PC-9 (cell line): ENCODE measurements around the gene ETS1. TPM values are rescaled to one million over a fixed set of nuclear protein-coding genes. Genes with fewer than 3 reads are reported as not detected.

Experiments used
- BruUV-seq: library from RNA; stranded (reverse); fragments of 400-500 nt; replicated peaks from 2 replicates; lab custom pipeline; 2021; lab: Mats Ljungman, UMichigan
- CTCF ChIA-PET: fragments of 300-600 bp; sonication (Branson Sonifier 250); formaldehyde crosslinking; loops from one replicate; lab custom pipeline; 2022; ENCODE audit warnings: antibody characterized with exemption; lab: Charles Lee
- POLR2A ChIA-PET: fragments of 300-600 bp; sonication (Branson Sonifier 250); formaldehyde crosslinking; loops from one replicate; lab custom pipeline; 2022; ENCODE audit warnings: antibody characterized with exemption; ENCODE audit not compliant: unreplicated experiment; lab: Charles Lee
- DNase-seq, 2 experiments: peaks; one replicate each; pipeline versions ENCODE4 v3.0.0 to v3.0.0-alpha.2; 2015 to 2022; ENCODE audit warnings: mixed read lengths in 1 of 2
- H2AFZ ChIP-seq: fragments of 200-600 bp; sonication (generic); 2 replicates; pipeline ENCODE4 v1.8.1; 2017; ENCODE audit warnings: antibody characterized with exemption
- H3F3A ChIP-seq: fragments of 200-600 bp; sonication (generic); 2 replicates; pipeline ENCODE4 v1.8.1; 2017; ENCODE audit warnings: antibody characterized with exemption, mild to moderate bottlenecking, low read depth; ENCODE audit not compliant: insufficient read depth
- H3K27ac ChIP-seq: fragments of 200-600 bp; sonication (generic); 2 replicates; pipeline ENCODE4 v1.6.1; 2016; ENCODE audit warnings: mixed run types
- H3K27me3 ChIP-seq: fragments of 200-600 bp; sonication (generic); 2 replicates; pipeline ENCODE4 v1.6.1; 2016; ENCODE audit warnings: low read depth, mixed run types; ENCODE audit not compliant: insufficient read depth
- H3K36me3 ChIP-seq: fragments of 200-600 bp; sonication (generic); 2 replicates; pipeline ENCODE4 v1.6.1; 2016; ENCODE audit warnings: low read depth, mixed run types
- H3K4me1 ChIP-seq: fragments of 200-600 bp; sonication (generic); replicated peaks from 2 replicates; pipeline ENCODE4 v1.6.1; 2016; ENCODE audit warnings: mixed run types; ENCODE audit not compliant: insufficient read depth
- H3K4me2 ChIP-seq: fragments of 200-600 bp; sonication (generic); 2 replicates; pipeline ENCODE4 v1.6.1; 2017; ENCODE audit warnings: mixed run types
- H3K4me3 ChIP-seq: fragments of 200-600 bp; sonication (generic); 2 replicates; pipeline ENCODE4 v1.6.1; 2016; ENCODE audit warnings: mixed run types
- H3K79me2 ChIP-seq: fragments of 200-600 bp; sonication (generic); 2 replicates; pipeline ENCODE4 v1.6.1; 2017; ENCODE audit warnings: low read depth, mixed run types
- H3K9me2 ChIP-seq: fragments of 200-600 bp; sonication (generic); 2 replicates; pipeline ENCODE4 v1.8.1; 2017; ENCODE audit warnings: mild to moderate bottlenecking; ENCODE audit not compliant: insufficient read depth
- H3K9me3 ChIP-seq: fragments of 200-600 bp; sonication (generic); 2 replicates; pipeline ENCODE4 v1.8.1; 2016; ENCODE audit warnings: low read depth; ENCODE audit not compliant: insufficient read depth
- H4K20me1 ChIP-seq: fragments of 200-600 bp; sonication (generic); 2 replicates; pipeline ENCODE4 v1.8.1; 2017; ENCODE audit not compliant: insufficient read depth
- EZH2 ChIP-seq: fragments of 200-600 bp; sonication (generic); IDR thresholded peaks from 2 replicates; pipeline ENCODE4 v1.8.0; 2017; ENCODE audit warnings: antibody characterized with exemption, low read depth
- intact Hi-C: fragments of 100-400 bp; cut with micrococcal nuclease; formaldehyde crosslinking; loops from one replicate; pipeline ENCODE4 v1.10.0; 2022; ENCODE audit not compliant: unreplicated experiment
- total RNA-seq: library from RNA; stranded (reverse); gene quantifications from 2 replicates; pipeline ENCODE4 v1.2.3, GENCODE V29; 2021
- TF ChIP-seq, protein P1 (sequence below): fragments of 200-600 bp; sonication (generic); conservative IDR thresholded peaks from 2 replicates; pipeline ENCODE4 v1.6.1; 2017; ENCODE audit warnings: mixed run types, antibody characterized with exemption, mild to moderate bottlenecking, moderate library complexity

The ETS1 gene
- total RNA-seq, 1 experiment from 2014 or later = 23.3 TPM

DNA sequence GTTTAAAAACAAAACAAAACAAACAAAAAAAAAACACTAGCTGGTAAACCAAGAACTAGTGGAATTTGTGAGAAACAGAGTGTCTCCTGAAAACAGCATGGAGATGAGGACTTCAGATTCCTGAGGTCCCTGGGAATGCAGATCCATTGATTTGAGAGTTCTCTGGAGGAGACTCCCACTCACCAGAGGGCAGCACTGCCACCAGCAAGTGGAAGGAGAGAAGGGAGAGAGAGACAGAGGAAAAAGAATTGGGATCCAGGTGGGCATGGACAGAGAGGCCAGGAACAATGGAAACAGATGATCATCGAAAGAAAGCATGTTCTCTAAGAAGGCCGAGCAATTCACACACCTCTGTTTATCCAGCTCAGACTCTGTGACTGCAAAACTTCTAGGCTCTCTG lies 31.8 kb downstream of the ETS1 start:
- no peak for TF ChIP-seq EZH2
- TF ChIP-seq, protein P1, sequence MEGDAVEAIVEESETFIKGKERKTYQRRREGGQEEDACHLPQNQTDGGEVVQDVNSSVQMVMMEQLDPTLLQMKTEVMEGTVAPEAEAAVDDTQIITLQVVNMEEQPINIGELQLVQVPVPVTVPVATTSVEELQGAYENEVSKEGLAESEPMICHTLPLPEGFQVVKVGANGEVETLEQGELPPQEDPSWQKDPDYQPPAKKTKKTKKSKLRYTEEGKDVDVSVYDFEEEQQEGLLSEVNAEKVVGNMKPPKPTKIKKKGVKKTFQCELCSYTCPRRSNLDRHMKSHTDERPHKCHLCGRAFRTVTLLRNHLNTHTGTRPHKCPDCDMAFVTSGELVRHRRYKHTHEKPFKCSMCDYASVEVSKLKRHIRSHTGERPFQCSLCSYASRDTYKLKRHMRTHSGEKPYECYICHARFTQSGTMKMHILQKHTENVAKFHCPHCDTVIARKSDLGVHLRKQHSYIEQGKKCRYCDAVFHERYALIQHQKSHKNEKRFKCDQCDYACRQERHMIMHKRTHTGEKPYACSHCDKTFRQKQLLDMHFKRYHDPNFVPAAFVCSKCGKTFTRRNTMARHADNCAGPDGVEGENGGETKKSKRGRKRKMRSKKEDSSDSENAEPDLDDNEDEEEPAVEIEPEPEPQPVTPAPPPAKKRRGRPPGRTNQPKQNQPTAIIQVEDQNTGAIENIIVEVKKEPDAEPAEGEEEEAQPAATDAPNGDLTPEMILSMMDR = no peak; the same call in 1 of the 2 replicates
- POLR2A ChIA-PET = no interaction called here
- no peak for DNase-seq
- no peaks in the 10 kb centered on the region for H3K36me3 ChIP-seq
- no peak overlapping the region for H3K4me3 ChIP-seq
- intact Hi-C loops = no loop called here
- no peaks in the 10 kb centered on the region for H3K9me2 ChIP-seq
- no peaks in the 10 kb centered on the region for H3K27me3 ChIP-seq
- 0 out of 2 replicates have a peak, but pooled peaks cover 4% of the 10 kb centered on the region for H3K9me3 ChIP-seq
- H3K4me2 ChIP-seq = no peak overlapping the region
- H4K20me1 ChIP-seq = no peaks in the 10 kb centered on the region
- no peaks in the 10 kb centered on the region for H3K4me1 ChIP-seq
- no TSS peak for BruUV-seq
- H3F3A ChIP-seq = no peaks in the 10 kb centered on the region
- no peaks in the 10 kb centered on the region for H3K79me2 ChIP-seq
- CTCF ChIA-PET = no interaction called here
- no peak overlapping the region for H3K27ac ChIP-seq
- H2AFZ ChIP-seq = no peak overlapping the region

DNA sequence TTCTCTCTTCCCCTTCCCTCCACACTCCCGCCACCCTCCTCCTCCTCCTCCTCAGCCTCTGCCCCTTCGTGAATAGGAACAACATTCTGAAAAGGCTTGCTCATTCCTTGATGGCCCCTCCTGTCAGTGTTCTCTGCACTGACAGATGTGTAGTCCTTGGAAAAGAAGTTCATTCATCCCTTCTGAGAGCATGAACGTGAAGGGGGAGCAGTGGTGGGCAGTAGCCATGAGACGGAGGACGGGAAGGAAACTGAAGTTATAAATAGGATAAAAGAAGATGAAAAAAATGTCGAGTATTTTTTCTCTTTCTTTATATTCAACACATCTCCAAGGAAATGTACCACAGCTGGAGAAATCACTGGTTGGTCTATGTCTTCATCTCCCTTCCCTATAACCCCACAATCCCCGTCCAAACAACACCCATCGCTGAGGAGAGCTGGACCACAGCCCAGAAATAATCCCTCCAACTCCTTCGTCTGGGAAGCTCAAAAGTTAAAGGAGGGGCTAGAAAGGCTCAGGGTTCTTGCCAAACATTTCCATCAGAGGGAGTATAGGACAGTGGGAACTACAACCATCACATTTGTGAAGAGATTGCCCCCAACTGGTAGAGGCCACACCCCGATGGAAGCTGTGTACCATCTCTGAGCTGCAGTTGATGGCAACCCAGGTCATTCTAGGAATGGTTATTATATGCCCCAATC lies 33.5 kb downstream of the ETS1 start:
- Histone ChIP-seq H3K36me3 (no peaks in the 10 kb centered on the region), H3K4me1 (no peaks in the 10 kb centered on the region), H3K79me2 (no peaks in the 10 kb centered on the region), H3K4me2 (no peak overlapping the region), H3K4me3 (no peak overlapping the region), H4K20me1 (no peaks in the 10 kb centered on the region), H3K9me3 (0 out of 2 replicates have a peak, but pooled peaks cover 4% of the 10 kb centered on the region), H3F3A (no peaks in the 10 kb centered on the region), H3K27ac (no peak overlapping the region), H3K27me3 (no peaks in the 10 kb centered on the region), H2AFZ (no peak overlapping the region), H3K9me2 (no peaks in the 10 kb centered on the region)
- no TSS peak for BruUV-seq
- TF ChIP-seq EZH2 = no peak
- TF ChIP-seq, protein P1 = no peak
- ChIA-PET POLR2A (no interaction called here), CTCF (interaction anchor here (0.6 kb wide), 1 partner anchor 195 kb away, joined by 4 read pairs; no protein-coding TSS in a partner anchor)
- intact Hi-C loops = no loop called here
- no peak for DNase-seq

DNA sequence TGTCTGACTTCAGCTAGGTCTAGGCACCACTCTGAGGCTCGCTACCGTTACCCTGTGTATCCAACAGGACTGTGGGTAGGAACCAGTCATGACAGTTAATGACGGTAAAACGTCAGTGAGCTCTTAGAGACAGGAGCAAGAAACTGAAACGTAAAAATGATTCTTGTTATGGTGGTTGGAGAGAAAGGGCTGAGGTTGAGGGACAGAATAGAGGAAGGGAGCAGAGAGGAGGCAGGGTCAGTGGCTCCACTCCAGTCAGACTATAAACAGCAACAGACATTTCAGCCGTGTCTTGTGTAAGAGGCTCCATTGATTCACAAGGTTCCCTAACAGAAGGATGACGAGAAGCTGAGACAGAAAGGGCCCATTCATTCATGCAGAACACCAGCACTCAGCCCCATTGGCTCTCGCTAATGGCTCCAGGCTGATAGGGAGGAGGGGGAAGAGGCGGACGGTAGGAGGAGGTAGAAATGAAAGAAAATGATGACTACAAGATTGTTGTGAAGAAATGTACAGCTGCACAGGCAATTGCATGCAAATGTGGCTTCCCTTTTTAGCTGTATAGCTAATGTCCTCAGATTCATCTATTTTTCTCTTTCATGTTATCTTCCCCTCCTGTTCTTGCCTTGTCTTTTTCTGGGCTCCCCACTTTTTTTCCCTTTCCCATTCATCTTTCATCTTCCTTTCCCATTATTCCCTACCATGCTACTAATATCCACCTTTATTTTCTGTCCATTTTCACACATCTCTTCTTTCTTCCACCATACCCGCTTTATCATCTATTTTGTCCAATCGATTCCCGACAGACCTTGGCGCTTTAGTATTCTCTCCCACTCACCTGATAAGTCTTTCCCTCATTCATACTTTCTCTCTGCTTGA lies 34.3 kb downstream of the ETS1 start:
- Histone ChIP-seq H3K27me3 (no peaks in the 10 kb centered on the region), H3K9me3 (0 out of 2 replicates have a peak, but pooled peaks cover 4% of the 10 kb centered on the region), H4K20me1 (no peaks in the 10 kb centered on the region), H3K9me2 (no peaks in the 10 kb centered on the region), H3K4me1 (no peaks in the 10 kb centered on the region), H3F3A (no peaks in the 10 kb centered on the region), H3K4me3 (no peak overlapping the region), H3K79me2 (no peaks in the 10 kb centered on the region), H3K36me3 (no peaks in the 10 kb centered on the region), H3K4me2 (no peak overlapping the region), H3K27ac (no peak overlapping the region), H2AFZ (no peak overlapping the region)
- BruUV-seq = no TSS peak
- TF ChIP-seq, protein P1 = no peak
- no peak for TF ChIP-seq EZH2
- intact Hi-C loops = no loop called here
- DNase-seq = no peak
- ChIA-PET POLR2A (no interaction called here), CTCF (no interaction called here)
